H9 (cell line): Measurements from ENCODE around the gene PKP1. TPM values are rescaled to one million over a fixed set of nuclear protein-coding genes. Genes with fewer than 3 reads are reported as not detected.

Experiments
- DNase-seq: peaks from one replicate; pipeline ENCODE4 v3.0.0-alpha.2; 2017
- H2AFZ ChIP-seq: one replicate; pipeline ENCODE4 v1.6.1; 2013; ENCODE audit warnings: mild to moderate bottlenecking, low read length, control low read depth, moderate library complexity
- H2AK5ac ChIP-seq: 2 replicates; pipeline ENCODE4 v1.6.1; 2013; ENCODE audit warnings: low read length, control low read depth, mixed read lengths; ENCODE audit not compliant: insufficient read length
- H2BK120ac ChIP-seq: one replicate; pipeline ENCODE4 v1.6.1; 2013; ENCODE audit warnings: low read depth, mild to moderate bottlenecking, low read length, control low read depth, inconsistent platforms; ENCODE audit not compliant: poor library complexity, severe bottlenecking
- H2BK12ac ChIP-seq: 2 replicates; pipeline ENCODE4 v1.6.1; 2013; ENCODE audit warnings: low read length, control low read depth, mixed read lengths, low read depth; ENCODE audit not compliant: insufficient read length
- H2BK15ac ChIP-seq: 2 replicates; pipeline ENCODE4 v1.6.1; 2013; ENCODE audit warnings: low read depth, low read length, control low read depth
- H2BK20ac ChIP-seq: one replicate; pipeline ENCODE4 v1.6.1; 2013; ENCODE audit warnings: low read depth, mild to moderate bottlenecking, low read length, control low read depth, inconsistent platforms; ENCODE audit not compliant: poor library complexity, severe bottlenecking
- H2BK5ac ChIP-seq: 2 replicates; pipeline ENCODE4 v1.6.1; 2013; ENCODE audit warnings: low read length, control low read depth, mixed read lengths; ENCODE audit not compliant: insufficient read length
- H3K14ac ChIP-seq: 2 replicates; pipeline ENCODE4 v1.6.1; 2013; ENCODE audit warnings: low read length, control low read depth; ENCODE audit not compliant: insufficient read depth
- H3K18ac ChIP-seq: 2 replicates; pipeline ENCODE4 v1.6.1; 2013; ENCODE audit warnings: low read depth, mild to moderate bottlenecking, mixed read lengths, low read length, control low read depth; ENCODE audit not compliant: insufficient read length
- H3K23ac ChIP-seq: 2 replicates; pipeline ENCODE4 v1.6.1; 2013; ENCODE audit warnings: low read length, control low read depth, mixed read lengths, low read depth; ENCODE audit not compliant: insufficient read length
- H3K23me2 ChIP-seq: 2 replicates; pipeline ENCODE4 v1.6.1; 2013; ENCODE audit warnings: low read depth, mild to moderate bottlenecking, mixed read lengths, low read length, control low read depth; ENCODE audit not compliant: insufficient read length, poor library complexity, severe bottlenecking
- H3K27ac ChIP-seq: 2 replicates; pipeline ENCODE4 v1.5.1; 2013; ENCODE audit warnings: low read length, control low read depth, mixed read lengths, low read depth; ENCODE audit not compliant: insufficient read length
- H3K27me3 ChIP-seq: 2 replicates; pipeline ENCODE4 v1.6.1; 2013; ENCODE audit warnings: low read length, control low read depth, inconsistent platforms; ENCODE audit not compliant: insufficient read depth
- H3K4ac ChIP-seq: 2 replicates; pipeline ENCODE4 v1.6.1; 2013; ENCODE audit warnings: low read depth, mild to moderate bottlenecking, control low read depth, inconsistent platforms, low read length, moderate library complexity
- H3K4me1 ChIP-seq: 2 replicates; pipeline ENCODE4 v1.6.1; 2013; ENCODE audit warnings: low read length, control low read depth, inconsistent platforms; ENCODE audit not compliant: insufficient read depth
- H3K4me2 ChIP-seq: 2 replicates; pipeline ENCODE4 v1.6.1; 2013; ENCODE audit warnings: low read length, control low read depth, mixed read lengths; ENCODE audit not compliant: insufficient read length, insufficient read depth
- H3K56ac ChIP-seq: 2 replicates; pipeline ENCODE4 v1.6.1; 2013; ENCODE audit warnings: low read depth, mild to moderate bottlenecking, mixed read lengths, low read length, control low read depth; ENCODE audit not compliant: insufficient read length
- H3K79me1 ChIP-seq: 2 replicates; pipeline ENCODE4 v1.6.1; 2013; ENCODE audit warnings: low read depth, mild to moderate bottlenecking, moderate library complexity, low read length, control low read depth, inconsistent platforms; ENCODE audit not compliant: insufficient read depth, poor library complexity, severe bottlenecking
- H3K79me2 ChIP-seq: 2 replicates; pipeline ENCODE4 v1.6.1; 2013; ENCODE audit warnings: low read length, control low read depth, inconsistent platforms; ENCODE audit not compliant: insufficient read depth
- H3K9ac ChIP-seq: 2 replicates; pipeline ENCODE4 v1.6.1; 2013; ENCODE audit warnings: low read length, control low read depth, mixed read lengths; ENCODE audit not compliant: insufficient read length; ENCODE audit errors: extremely low read depth
- H3K9me3 ChIP-seq: one replicate; pipeline ENCODE4 v1.6.1; 2013; ENCODE audit warnings: low read depth, low read length, inconsistent platforms; ENCODE audit not compliant: control insufficient read depth
- H3T11ph ChIP-seq: one replicate; pipeline ENCODE4 v1.6.1; 2013; ENCODE audit warnings: mild to moderate bottlenecking, low read length, control low read depth, inconsistent platforms
- H4K20me1 ChIP-seq: one replicate; pipeline ENCODE4 v1.6.1; 2013; ENCODE audit not compliant: control insufficient read depth, insufficient read length, insufficient read depth
- H4K5ac ChIP-seq: 2 replicates; pipeline ENCODE4 v1.6.1; 2013; ENCODE audit warnings: low read depth, mild to moderate bottlenecking, mixed read lengths, low read length, control low read depth; ENCODE audit not compliant: insufficient read length
- H4K8ac ChIP-seq: replicated peaks from 2 replicates; pipeline ENCODE4 v1.6.1; 2013; ENCODE audit warnings: low read length, control low read depth, mixed read lengths, low read depth; ENCODE audit not compliant: insufficient read length
- H4K91ac ChIP-seq: 2 replicates; pipeline ENCODE4 v1.6.1; 2013; ENCODE audit warnings: low read depth, mild to moderate bottlenecking, moderate library complexity, mixed read lengths, low read length, control low read depth; ENCODE audit not compliant: insufficient read length
- H3K27ac Mint-ChIP-seq, 3 experiments: 2 replicates in 2 of 3; 3 replicates in 1 of 3; pipeline ENCODE4 v1.8.0; 2020 to 2021; ENCODE audit warnings: mixed read lengths in 3 of 3, mild to moderate bottlenecking in 1 of 3, moderate library complexity in 1 of 3
- H3K27me3 Mint-ChIP-seq: 2 replicates; pipeline ENCODE4 v1.8.0; 2021; ENCODE audit warnings: low read depth, mild to moderate bottlenecking, moderate library complexity, mixed read lengths
- H3K36me3 Mint-ChIP-seq, 3 experiments: 2 replicates in 2 of 3; 3 replicates in 1 of 3; pipeline ENCODE4 v1.8.0; 2020 to 2021; ENCODE audit warnings: low read depth in 3 of 3, mixed read lengths in 3 of 3; ENCODE audit not compliant: insufficient read depth in 1 of 3
- H3K4me1 Mint-ChIP-seq, 2 experiments: 2 replicates each; pipeline ENCODE4 v1.8.0; 2020; ENCODE audit warnings: mixed read lengths in 2 of 2
- H3K4me3 Mint-ChIP-seq, 2 experiments: 2 replicates in 1 of 2; 3 replicates in 1 of 2; pipeline ENCODE4 v1.8.0; 2020 to 2021; ENCODE audit warnings: mild to moderate bottlenecking in 2 of 2, mixed read lengths in 2 of 2, moderate library complexity in 1 of 2
- H3K9me3 Mint-ChIP-seq, 2 experiments: 2 replicates in 1 of 2; 3 replicates in 1 of 2; pipeline ENCODE4 v1.8.0; 2020; ENCODE audit warnings: mild to moderate bottlenecking in 2 of 2, mixed read lengths in 2 of 2, moderate library complexity in 1 of 2
- WGBS: extraction: QIAGEN DNeasy Blood & Tissue Kit; methylation state at CpG from one replicate; pipeline ENCODE4 v1.1.7; 2013; ENCODE audit warnings: missing lambda C conversion rate, low lambda C conversion rate, mixed read lengths; ENCODE audit not compliant: insufficient read length; ENCODE audit errors: extremely low coverage; 5-methylcytosine and 5-hydroxymethylcytosine counted together
- total RNA-seq: library from RNA; stranded (reverse); gene quantifications from 2 replicates; pipeline ENCODE4 v1.2.1, GENCODE V29; 2021
- TF ChIP-seq, protein P1 (sequence below): fragments of 200-600 bp; sonication (generic); conservative IDR thresholded peaks from 3 replicates; pipeline ENCODE4 v1.8.0; 2021; ENCODE audit warnings: antibody characterized with exemption, mild to moderate bottlenecking

PKP1 gene
- total RNA-seq, 1 experiment from 2014 or later, result 0.09 TPM

DNA sequence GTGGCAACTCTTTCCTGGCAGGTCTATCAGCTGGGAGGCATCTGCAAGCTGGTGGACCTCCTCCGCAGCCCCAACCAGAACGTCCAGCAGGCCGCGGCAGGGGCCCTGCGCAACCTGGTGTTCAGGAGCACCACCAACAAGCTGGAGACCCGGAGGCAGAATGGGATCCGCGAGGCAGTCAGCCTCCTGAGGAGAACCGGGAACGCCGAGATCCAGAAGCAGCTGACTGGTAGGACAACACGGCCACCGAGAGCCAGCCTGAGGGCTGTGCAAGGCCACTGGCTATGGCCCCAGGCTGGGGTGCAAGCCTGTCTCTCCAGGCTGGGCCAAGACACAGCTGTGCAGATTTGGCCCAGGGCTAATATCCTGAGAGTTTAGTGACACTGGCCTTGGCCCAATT is 34.2 kb downstream of the PKP1 start:
- no peak overlapping the region for H4K5ac ChIP-seq
- no peaks in the 10 kb centered on the region; a peak in 1 of 7 replicates for H3K36me3 Mint-ChIP-seq
- H3K27ac Mint-ChIP-seq, result no peak overlapping the region
- peaks cover 12 to 14% of the 10 kb centered on the region in 2 experiments for H3K4me1 Mint-ChIP-seq
- H3K9ac ChIP-seq, result no peak overlapping the region
- H4K20me1 ChIP-seq, result no peaks in the 10 kb centered on the region
- H2BK120ac ChIP-seq, result no peak overlapping the region
- DNase-seq, result no peak
- H3K27me3 Mint-ChIP-seq, result peaks cover 16% of the 10 kb centered on the region
- no peaks in the 10 kb centered on the region for H3K23me2 ChIP-seq
- H2AK5ac ChIP-seq, result no peak overlapping the region
- no peak overlapping the region for H3K4ac ChIP-seq
- H2BK20ac ChIP-seq, result no peak overlapping the region
- TF ChIP-seq, protein P1, sequence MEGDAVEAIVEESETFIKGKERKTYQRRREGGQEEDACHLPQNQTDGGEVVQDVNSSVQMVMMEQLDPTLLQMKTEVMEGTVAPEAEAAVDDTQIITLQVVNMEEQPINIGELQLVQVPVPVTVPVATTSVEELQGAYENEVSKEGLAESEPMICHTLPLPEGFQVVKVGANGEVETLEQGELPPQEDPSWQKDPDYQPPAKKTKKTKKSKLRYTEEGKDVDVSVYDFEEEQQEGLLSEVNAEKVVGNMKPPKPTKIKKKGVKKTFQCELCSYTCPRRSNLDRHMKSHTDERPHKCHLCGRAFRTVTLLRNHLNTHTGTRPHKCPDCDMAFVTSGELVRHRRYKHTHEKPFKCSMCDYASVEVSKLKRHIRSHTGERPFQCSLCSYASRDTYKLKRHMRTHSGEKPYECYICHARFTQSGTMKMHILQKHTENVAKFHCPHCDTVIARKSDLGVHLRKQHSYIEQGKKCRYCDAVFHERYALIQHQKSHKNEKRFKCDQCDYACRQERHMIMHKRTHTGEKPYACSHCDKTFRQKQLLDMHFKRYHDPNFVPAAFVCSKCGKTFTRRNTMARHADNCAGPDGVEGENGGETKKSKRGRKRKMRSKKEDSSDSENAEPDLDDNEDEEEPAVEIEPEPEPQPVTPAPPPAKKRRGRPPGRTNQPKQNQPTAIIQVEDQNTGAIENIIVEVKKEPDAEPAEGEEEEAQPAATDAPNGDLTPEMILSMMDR, result no peak
- no peak overlapping the region for H3K27ac ChIP-seq
- no peak overlapping the region for H2AFZ ChIP-seq
- H3K9me3 Mint-ChIP-seq, result no peaks in the 10 kb centered on the region
- no peak overlapping the region for H3K4me3 Mint-ChIP-seq
- H3K23ac ChIP-seq, result no peak overlapping the region
- no peak overlapping the region for H3K18ac ChIP-seq
- no peak overlapping the region for H4K91ac ChIP-seq
- H3K79me2 ChIP-seq, result no peaks in the 10 kb centered on the region
- H2BK5ac ChIP-seq, result no peak overlapping the region
- H4K8ac ChIP-seq, result no peak overlapping the region
- no peaks in the 10 kb centered on the region for H3K79me1 ChIP-seq
- no peak overlapping the region for H3T11ph ChIP-seq
- no peak overlapping the region for H2BK12ac ChIP-seq
- no peaks in the 10 kb centered on the region; the same call in 1 of the 2 replicates for H3K4me1 ChIP-seq
- H2BK15ac ChIP-seq, result no peak overlapping the region
- H3K27me3 ChIP-seq, result no peaks in the 10 kb centered on the region
- H3K9me3 ChIP-seq, result no peaks in the 10 kb centered on the region
- no peak overlapping the region for H3K56ac ChIP-seq
- no CpG with 5 or more reads among the region's 13 CpGs for WGBS
- H3K14ac ChIP-seq, result no peak overlapping the region
- H3K4me2 ChIP-seq, result no peak overlapping the region
